ENCODE results near the gene NEURL1B.
"Not testable (repeated sequence)": the region's sequence is repeated elsewhere in the genome, so short reads cannot be mapped to it uniquely, and the experiment has no call there.

The NEURL1B gene

GRCh38 chr5:172595596-172596455 lies 45.2 kb upstream of the NEURL1B start:
- DNase-seq (ENCODE audit: low read depth): no peak
- TF ChIP-seq, protein P1, sequence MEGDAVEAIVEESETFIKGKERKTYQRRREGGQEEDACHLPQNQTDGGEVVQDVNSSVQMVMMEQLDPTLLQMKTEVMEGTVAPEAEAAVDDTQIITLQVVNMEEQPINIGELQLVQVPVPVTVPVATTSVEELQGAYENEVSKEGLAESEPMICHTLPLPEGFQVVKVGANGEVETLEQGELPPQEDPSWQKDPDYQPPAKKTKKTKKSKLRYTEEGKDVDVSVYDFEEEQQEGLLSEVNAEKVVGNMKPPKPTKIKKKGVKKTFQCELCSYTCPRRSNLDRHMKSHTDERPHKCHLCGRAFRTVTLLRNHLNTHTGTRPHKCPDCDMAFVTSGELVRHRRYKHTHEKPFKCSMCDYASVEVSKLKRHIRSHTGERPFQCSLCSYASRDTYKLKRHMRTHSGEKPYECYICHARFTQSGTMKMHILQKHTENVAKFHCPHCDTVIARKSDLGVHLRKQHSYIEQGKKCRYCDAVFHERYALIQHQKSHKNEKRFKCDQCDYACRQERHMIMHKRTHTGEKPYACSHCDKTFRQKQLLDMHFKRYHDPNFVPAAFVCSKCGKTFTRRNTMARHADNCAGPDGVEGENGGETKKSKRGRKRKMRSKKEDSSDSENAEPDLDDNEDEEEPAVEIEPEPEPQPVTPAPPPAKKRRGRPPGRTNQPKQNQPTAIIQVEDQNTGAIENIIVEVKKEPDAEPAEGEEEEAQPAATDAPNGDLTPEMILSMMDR (IDR thresholded peaks at IDR 0.05; ENCODE audit: insufficient read depth, low read depth, low read length, missing control alignments): no peak
- no peak overlapping the region for H3K4me3 ChIP-seq (ENCODE audit: low read length)

DNA sequence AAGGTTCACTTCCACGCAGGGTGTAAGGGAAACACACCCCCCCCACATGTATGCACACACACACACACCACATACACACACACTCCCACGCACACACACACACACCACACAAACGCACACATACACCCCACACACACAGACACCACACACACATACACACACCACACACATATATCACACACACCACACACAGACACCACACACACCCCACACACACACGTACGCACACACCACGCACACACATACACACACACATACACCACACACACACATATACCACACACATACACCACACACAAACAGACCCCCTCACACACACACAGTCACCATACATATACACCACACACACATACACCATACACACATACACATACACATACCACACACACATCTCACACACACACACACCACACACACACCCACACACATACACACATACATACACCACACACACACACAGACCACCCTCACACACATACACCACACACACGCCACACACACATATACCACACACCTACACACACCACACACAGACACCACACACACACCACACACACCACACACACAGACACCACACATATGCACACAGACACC lies 44.3 kb upstream of the NEURL1B start:
- DNase-seq (ENCODE audit: low read depth): no peak
- TF ChIP-seq, protein P1 (IDR thresholded peaks at IDR 0.05; ENCODE audit: insufficient read depth, low read depth, low read length, missing control alignments): no peak

GRCh38 chr5:172597755-172598155 lies 43.3 kb upstream of the NEURL1B start:
- no peak for DNase-seq (ENCODE audit: low read depth)
- TF ChIP-seq, protein P1 (IDR thresholded peaks at IDR 0.05; ENCODE audit: insufficient read depth, low read depth, low read length, missing control alignments): no peak
- H3K4me3 ChIP-seq (ENCODE audit: low read length): no peak overlapping the region

More for the DNA sequence above, 44.3 kb upstream of the NEURL1B start:
- H3K4me3 ChIP-seq (ENCODE audit: low read length): no peak overlapping the region

- no peak overlapping the region for H3K4me3 ChIP-seq (ENCODE audit: low read length)
- TF ChIP-seq, protein P1 (IDR thresholded peaks at IDR 0.05; ENCODE audit: insufficient read depth, low read depth, low read length, missing control alignments): no peak
- no peak for DNase-seq (ENCODE audit: low read depth)
These were observed 42.5 kb upstream of the NEURL1B start for GRCh38 chr5:172598251-172599203.

- no peak for DNase-seq (ENCODE audit: low read depth)
- TF ChIP-seq, protein P1 (IDR thresholded peaks at IDR 0.05; ENCODE audit: insufficient read depth, low read depth, low read length, missing control alignments): no peak
- H3K4me3 ChIP-seq (ENCODE audit: low read length): no peak overlapping the region
These were observed 41.9 kb upstream of the NEURL1B start for GRCh38 chr5:172599204-172599567.

GRCh38 chr5:172600571-172600970 lies 40.5 kb upstream of the NEURL1B start:
- TF ChIP-seq, protein P1 (IDR thresholded peaks at IDR 0.05; ENCODE audit: insufficient read depth, low read depth, low read length, missing control alignments): no peak
- H3K4me3 ChIP-seq (ENCODE audit: low read length): no peak overlapping the region
- DNase-seq (ENCODE audit: low read depth): no peak

- not testable (repeated sequence) for DNase-seq (ENCODE audit: low read depth)
These were observed 39.5 kb upstream of the NEURL1B start for GRCh38 chr5:172601576-172601975.

More at GRCh38 chr5:172601576-172601975, 39.5 kb upstream of the NEURL1B start:
- H3K4me3 ChIP-seq (ENCODE audit: low read length): not testable (repeated sequence)
